ENCODE data around the gene MREG. TPM values are rescaled to one million over a fixed set of nuclear protein-coding genes. Genes with fewer than 3 reads are reported as not detected.

Gene MREG
- total and polyA plus RNA-seq, 2 experiments from 2014 or later: 19.4 to 25.3 TPM

DNA sequence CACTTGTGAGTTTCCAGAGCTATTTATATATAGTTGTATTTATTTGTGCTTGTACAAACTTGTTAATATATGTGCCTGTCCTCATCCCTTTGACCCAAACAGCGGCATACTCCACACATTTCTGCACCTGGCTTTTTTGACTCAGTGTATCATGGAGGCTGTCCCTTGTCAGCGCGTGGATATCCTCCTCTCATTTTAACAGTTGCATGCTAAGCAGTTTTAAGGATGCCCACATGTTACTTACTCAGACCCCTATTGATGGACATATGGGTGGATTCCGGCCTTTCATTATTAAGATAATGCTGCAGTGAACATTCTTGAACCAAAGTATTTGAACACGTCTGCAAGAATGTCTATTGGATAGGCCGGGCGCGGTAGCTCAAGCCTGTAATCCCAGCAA lies 655 bp upstream of the MREG start:
- H3K4me2 ChIP-seq: peak overlapping the region; percentile 44
- Mint-ChIP-seq H3K27ac (no peak overlapping the region; the same call in 1 of the 2 replicates), H3K27me3 (ENCODE audit: insufficient read depth, low read depth, poor library complexity) (peaks cover 6% of the 10 kb centered on the region), H3K4me1 (peaks cover 22% of the 10 kb centered on the region), H3K4me3 (peak overlapping the region; percentile 46), H3K36me3 (ENCODE audit: low read depth) (peaks cover 8% of the 10 kb centered on the region; the same call in 2 of the 3 replicates), H3K9me3 (no peaks in the 10 kb centered on the region)
- H3F3A ChIP-seq (replicated peaks; ENCODE audit: low read depth): no peaks in the 10 kb centered on the region
- peaks cover 26% of the 10 kb centered on the region for H3K4me1 ChIP-seq (ENCODE audit: insufficient read depth)
- TF ChIP-seq, protein P1, sequence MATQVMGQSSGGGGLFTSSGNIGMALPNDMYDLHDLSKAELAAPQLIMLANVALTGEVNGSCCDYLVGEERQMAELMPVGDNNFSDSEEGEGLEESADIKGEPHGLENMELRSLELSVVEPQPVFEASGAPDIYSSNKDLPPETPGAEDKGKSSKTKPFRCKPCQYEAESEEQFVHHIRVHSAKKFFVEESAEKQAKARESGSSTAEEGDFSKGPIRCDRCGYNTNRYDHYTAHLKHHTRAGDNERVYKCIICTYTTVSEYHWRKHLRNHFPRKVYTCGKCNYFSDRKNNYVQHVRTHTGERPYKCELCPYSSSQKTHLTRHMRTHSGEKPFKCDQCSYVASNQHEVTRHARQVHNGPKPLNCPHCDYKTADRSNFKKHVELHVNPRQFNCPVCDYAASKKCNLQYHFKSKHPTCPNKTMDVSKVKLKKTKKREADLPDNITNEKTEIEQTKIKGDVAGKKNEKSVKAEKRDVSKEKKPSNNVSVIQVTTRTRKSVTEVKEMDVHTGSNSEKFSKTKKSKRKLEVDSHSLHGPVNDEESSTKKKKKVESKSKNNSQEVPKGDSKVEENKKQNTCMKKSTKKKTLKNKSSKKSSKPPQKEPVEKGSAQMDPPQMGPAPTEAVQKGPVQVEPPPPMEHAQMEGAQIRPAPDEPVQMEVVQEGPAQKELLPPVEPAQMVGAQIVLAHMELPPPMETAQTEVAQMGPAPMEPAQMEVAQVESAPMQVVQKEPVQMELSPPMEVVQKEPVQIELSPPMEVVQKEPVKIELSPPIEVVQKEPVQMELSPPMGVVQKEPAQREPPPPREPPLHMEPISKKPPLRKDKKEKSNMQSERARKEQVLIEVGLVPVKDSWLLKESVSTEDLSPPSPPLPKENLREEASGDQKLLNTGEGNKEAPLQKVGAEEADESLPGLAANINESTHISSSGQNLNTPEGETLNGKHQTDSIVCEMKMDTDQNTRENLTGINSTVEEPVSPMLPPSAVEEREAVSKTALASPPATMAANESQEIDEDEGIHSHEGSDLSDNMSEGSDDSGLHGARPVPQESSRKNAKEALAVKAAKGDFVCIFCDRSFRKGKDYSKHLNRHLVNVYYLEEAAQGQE (IDR thresholded peaks at IDR 0.05; ENCODE audit: unreplicated experiment): no peak
- no peak for TF ChIP-seq JUNB (IDR thresholded peaks at IDR 0.05; ENCODE audit: unreplicated experiment)
- no peak for TF ChIP-seq ZNF462 (CRISPR knock-in tag; IDR thresholded peaks at IDR 0.05)
- no peak for TF ChIP-seq POLR2AphosphoS5 (IDR thresholded peaks at IDR 0.05; ENCODE audit: low read depth)
- TF ChIP-seq ZNF114 (CRISPR knock-in tag; IDR thresholded peaks at IDR 0.05): no peak
- TF ChIP-seq EZH2 (IDR thresholded peaks at IDR 0.05; ENCODE audit: low read depth, unreplicated experiment): no peak
- no peak for TF ChIP-seq ZNF331 (CRISPR knock-in tag; IDR thresholded peaks at IDR 0.05; ENCODE audit: low read depth)
- TF ChIP-seq STAT1 (IDR thresholded peaks at IDR 0.05; ENCODE audit: unreplicated experiment): no peak
- TF ChIP-seq ETS1 (IDR thresholded peaks at IDR 0.05): no peak
- TF ChIP-seq CREB1 (CRISPR knock-in tag; IDR thresholded peaks at IDR 0.05; ENCODE audit: low read depth): no peak
- TF ChIP-seq, protein P2, sequence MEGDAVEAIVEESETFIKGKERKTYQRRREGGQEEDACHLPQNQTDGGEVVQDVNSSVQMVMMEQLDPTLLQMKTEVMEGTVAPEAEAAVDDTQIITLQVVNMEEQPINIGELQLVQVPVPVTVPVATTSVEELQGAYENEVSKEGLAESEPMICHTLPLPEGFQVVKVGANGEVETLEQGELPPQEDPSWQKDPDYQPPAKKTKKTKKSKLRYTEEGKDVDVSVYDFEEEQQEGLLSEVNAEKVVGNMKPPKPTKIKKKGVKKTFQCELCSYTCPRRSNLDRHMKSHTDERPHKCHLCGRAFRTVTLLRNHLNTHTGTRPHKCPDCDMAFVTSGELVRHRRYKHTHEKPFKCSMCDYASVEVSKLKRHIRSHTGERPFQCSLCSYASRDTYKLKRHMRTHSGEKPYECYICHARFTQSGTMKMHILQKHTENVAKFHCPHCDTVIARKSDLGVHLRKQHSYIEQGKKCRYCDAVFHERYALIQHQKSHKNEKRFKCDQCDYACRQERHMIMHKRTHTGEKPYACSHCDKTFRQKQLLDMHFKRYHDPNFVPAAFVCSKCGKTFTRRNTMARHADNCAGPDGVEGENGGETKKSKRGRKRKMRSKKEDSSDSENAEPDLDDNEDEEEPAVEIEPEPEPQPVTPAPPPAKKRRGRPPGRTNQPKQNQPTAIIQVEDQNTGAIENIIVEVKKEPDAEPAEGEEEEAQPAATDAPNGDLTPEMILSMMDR (conservative IDR thresholded peaks at IDR 0.05; ENCODE audit: low read depth in 2 of 2): no peak
- TF ChIP-seq EZH2phosphoT487 (IDR thresholded peaks at IDR 0.05; ENCODE audit: unreplicated experiment): no peak
- H4K20me1 ChIP-seq (replicated peaks; ENCODE audit: insufficient read depth): no peaks in the 10 kb centered on the region
- ATAC-seq (no peak), DNase-seq (ENCODE audit: low spot score) (no peak)
- peaks cover 3% of the 10 kb centered on the region; the same call in 1 of the 2 replicates for H3K9me2 ChIP-seq (ENCODE audit: insufficient read depth)
- H3K27me3 ChIP-seq (ENCODE audit: insufficient read depth): no peaks in the 10 kb centered on the region
- peak overlapping the region; percentile 70; the same call in 1 of the 2 replicates for H2AFZ ChIP-seq
- H3K4me3 ChIP-seq: peak overlapping the region; percentile 76; the same call in 1 of the 2 replicates
- no peaks in the 10 kb centered on the region for H3K36me3 ChIP-seq (ENCODE audit: insufficient read depth)
- peaks cover 37% of the 10 kb centered on the region for H3K79me2 ChIP-seq (replicated peaks; ENCODE audit: insufficient read depth)
- H3K27ac ChIP-seq (ENCODE audit: low read depth): no peak overlapping the region

Measured in GM23338 (cell line).